Left ventricle myocardium inferior (tissue), 1 donor: ENCODE results near the gene FHIT. TPM values are rescaled to one million over a fixed set of nuclear protein-coding genes. Genes with fewer than 3 reads are reported as not detected.

Experiments
- DNase-seq: peaks from one replicate; pipeline ENCODE4 v3.0.0-alpha.2; 2020
- H3K27ac ChIP-seq: fragments of 200-600 bp; replicated peaks from 2 replicates; pipeline ENCODE4 v1.8.0; 2021
- H3K27me3 ChIP-seq: fragments of 200-600 bp; 2 replicates; pipeline ENCODE4 v1.8.0; 2021; ENCODE audit warnings: low read depth
- H3K36me3 ChIP-seq: fragments of 200-600 bp; 2 replicates; pipeline ENCODE4 v1.8.0; 2021
- H3K4me1 ChIP-seq: fragments of 200-600 bp; 2 replicates; pipeline ENCODE4 v1.8.0; 2021
- H3K4me3 ChIP-seq: fragments of 200-600 bp; 2 replicates; pipeline ENCODE4 v1.8.0; 2021; ENCODE audit warnings: mild to moderate bottlenecking, moderate library complexity
- H3K9me3 ChIP-seq: fragments of 200-600 bp; replicated peaks from 2 replicates; pipeline ENCODE4 v1.8.0; 2021
- intact Hi-C: fragments of 100-400 bp; cut with micrococcal nuclease; formaldehyde crosslinking; loops from one replicate; pipeline ENCODE4 v1.11.0; 2022
- total RNA-seq: library from RNA; stranded (reverse); fragmentation: NEBNext Ultra II Directional; extraction: Animal tissue kit (Norgen Biotek cat#: 25700); gene quantifications from one replicate; pipeline ENCODE4 v1.2.1, GENCODE V29; 2021
- TF ChIP-seq, protein P1 (sequence below): fragments of 200-600 bp; IDR thresholded peaks from 2 replicates; pipeline ENCODE4 v1.8.0; 2021; ENCODE audit warnings: antibody characterized with exemption, mild to moderate bottlenecking, borderline replicate concordance
- donor health status: DM: no; HTN: yes; CAD: no; lungs with severe emphysema.

FHIT gene
- total RNA-seq, 1 donor from 2014 or later: 16.0 TPM

DNA sequence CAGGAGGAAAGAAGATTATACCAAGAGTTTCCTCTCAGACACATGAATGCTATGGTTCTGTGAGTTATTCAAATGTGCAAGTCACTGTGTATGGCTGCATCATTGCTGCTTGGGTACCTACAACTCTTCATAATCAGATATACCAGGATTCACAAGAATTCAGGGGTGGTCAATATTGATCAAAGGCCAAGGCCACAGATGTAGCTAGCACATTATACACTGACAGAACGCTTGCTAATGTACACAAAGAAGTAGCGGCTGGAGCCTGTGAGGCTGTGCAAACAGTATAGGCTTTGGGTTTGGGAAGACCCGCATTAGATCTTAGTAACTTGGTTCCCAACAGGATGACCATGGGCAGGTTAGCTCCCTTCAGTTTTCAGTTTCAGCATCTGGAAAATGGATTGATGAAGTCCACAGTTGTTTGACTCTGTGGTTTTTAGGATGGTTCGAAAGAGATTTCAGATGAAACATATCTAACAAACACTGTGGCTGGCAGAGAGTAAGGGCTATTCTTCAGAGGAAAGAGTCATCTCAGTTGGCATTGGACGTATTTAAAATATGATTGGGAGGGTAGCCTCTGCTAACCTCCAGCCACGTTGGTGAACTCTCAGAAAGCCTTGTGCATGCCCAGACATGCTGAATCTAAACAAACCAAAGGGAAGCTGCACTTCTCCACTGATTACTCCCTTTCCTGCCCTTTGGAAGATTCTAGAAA is 1452.7 kb downstream of the FHIT start:
- DNase-seq: no peak
- intact Hi-C loops: no loop called here
- H3K36me3 ChIP-seq: no peaks in the 10 kb centered on the region
- no peaks in the 10 kb centered on the region for H3K9me3 ChIP-seq
- no peaks in the 10 kb centered on the region for H3K27me3 ChIP-seq
- no peak overlapping the region for H3K4me3 ChIP-seq
- TF ChIP-seq, protein P1, sequence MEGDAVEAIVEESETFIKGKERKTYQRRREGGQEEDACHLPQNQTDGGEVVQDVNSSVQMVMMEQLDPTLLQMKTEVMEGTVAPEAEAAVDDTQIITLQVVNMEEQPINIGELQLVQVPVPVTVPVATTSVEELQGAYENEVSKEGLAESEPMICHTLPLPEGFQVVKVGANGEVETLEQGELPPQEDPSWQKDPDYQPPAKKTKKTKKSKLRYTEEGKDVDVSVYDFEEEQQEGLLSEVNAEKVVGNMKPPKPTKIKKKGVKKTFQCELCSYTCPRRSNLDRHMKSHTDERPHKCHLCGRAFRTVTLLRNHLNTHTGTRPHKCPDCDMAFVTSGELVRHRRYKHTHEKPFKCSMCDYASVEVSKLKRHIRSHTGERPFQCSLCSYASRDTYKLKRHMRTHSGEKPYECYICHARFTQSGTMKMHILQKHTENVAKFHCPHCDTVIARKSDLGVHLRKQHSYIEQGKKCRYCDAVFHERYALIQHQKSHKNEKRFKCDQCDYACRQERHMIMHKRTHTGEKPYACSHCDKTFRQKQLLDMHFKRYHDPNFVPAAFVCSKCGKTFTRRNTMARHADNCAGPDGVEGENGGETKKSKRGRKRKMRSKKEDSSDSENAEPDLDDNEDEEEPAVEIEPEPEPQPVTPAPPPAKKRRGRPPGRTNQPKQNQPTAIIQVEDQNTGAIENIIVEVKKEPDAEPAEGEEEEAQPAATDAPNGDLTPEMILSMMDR: no peak
- no peaks in the 10 kb centered on the region for H3K4me1 ChIP-seq
- no peak overlapping the region for H3K27ac ChIP-seq

DNA sequence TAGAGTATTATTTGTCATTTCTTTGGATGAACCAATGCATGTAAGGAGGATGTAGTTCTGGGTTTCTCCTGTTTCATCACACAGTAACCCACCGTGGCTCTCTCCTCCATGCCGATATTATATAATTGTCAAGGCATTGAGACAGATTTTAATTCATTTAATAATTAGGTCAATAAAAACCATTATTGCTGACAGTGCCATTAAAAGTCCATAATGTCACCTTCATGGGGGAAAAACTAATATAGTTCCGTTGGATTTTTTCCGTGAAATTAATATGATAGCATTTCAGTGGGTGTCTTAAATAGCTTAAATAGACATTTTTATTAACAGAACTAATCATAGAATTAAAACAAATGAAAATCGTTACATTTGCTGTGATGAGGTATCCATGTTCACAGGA is 1453.7 kb downstream of the FHIT start:
- TF ChIP-seq, protein P1: no peak
- no peaks in the 10 kb centered on the region for H3K36me3 ChIP-seq
- intact Hi-C loops: no loop called here
- no peak overlapping the region for H3K27ac ChIP-seq
- H3K4me3 ChIP-seq: no peak overlapping the region
- H3K4me1 ChIP-seq: no peaks in the 10 kb centered on the region
- DNase-seq: no peak
- H3K9me3 ChIP-seq: no peaks in the 10 kb centered on the region
- H3K27me3 ChIP-seq: no peaks in the 10 kb centered on the region

DNA sequence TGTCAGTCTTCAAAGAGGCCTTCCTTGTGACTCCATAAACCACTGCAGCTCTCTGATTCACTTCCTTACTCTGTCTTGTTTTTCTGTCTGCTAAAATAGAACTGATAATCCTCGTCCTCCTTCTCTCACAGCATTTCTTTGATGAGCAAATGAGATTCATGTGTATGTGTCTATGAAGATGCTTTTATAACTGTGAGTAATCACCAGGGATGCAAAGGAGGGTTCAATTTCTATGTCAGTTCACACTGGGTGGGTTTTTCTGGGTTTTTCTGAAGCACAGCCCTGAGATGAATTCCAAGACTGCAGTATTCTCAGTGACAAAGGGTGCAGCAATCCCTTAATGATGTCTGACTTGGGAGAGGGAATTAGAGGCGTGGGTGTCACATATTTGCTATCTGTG is 1454.8 kb downstream of the FHIT start:
- TF ChIP-seq, protein P1: no peak
- intact Hi-C loops: no loop called here

DNA sequence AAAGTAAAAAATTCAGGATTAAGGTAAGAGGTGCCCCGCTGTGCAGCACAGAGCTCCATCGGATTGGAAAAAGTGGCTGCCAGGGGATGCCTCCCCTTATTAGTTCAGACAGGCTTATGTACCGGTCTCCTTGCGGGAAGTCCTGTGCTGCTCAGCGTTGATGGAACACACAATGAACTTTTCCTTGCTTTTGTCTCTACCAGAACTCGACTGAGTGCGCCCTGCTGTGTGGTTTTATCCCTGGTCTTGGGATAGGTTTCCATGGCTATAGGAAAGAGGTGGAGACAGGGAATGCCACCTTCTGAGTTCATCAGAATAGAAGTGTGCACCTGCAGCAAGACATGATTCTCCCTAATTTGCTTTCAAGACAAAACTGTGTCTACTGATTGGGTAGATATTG is 1455.5 kb downstream of the FHIT start:
- intact Hi-C loops: no loop called here

More for the DNA sequence above, 1454.8 kb downstream of the FHIT start:
- no peaks in the 10 kb centered on the region for H3K27me3 ChIP-seq
- DNase-seq: no peak
- no peak overlapping the region for H3K27ac ChIP-seq
- no peaks in the 10 kb centered on the region for H3K9me3 ChIP-seq
- H3K4me1 ChIP-seq: no peaks in the 10 kb centered on the region
- no peak overlapping the region for H3K4me3 ChIP-seq
- H3K36me3 ChIP-seq: no peaks in the 10 kb centered on the region

DNA sequence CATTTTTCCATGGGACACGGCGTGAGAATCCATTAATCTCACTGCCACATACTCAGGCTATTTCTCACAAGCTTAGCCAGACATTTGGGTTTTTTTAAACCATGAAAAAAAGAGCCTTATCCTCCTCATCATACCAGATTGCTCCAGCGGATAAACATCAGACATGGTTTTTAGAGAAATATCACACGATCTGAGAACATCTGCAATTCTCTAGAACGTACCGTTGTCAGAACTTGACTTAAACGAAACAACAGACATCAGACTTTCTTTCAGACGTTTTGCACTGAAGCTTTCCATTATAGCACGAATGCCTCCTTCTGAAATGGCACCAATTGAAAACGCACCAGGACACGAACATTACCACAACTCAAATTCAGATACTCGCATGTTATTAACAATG is 1457.3 kb downstream of the FHIT start:
- no peaks in the 10 kb centered on the region for H3K36me3 ChIP-seq
- no peak overlapping the region for H3K4me3 ChIP-seq
- TF ChIP-seq, protein P1: no peak
- no peak for DNase-seq
- H3K27ac ChIP-seq: no peak overlapping the region
- intact Hi-C loops: no loop called here
- H3K9me3 ChIP-seq: no peaks in the 10 kb centered on the region
- H3K4me1 ChIP-seq: peaks cover 9% of the 10 kb centered on the region
- no peaks in the 10 kb centered on the region for H3K27me3 ChIP-seq

More for the DNA sequence above, 1455.5 kb downstream of the FHIT start:
- TF ChIP-seq, protein P1: no peak
- no peak overlapping the region for H3K4me3 ChIP-seq
- H3K36me3 ChIP-seq: no peaks in the 10 kb centered on the region
- no peaks in the 10 kb centered on the region for H3K27me3 ChIP-seq
- no peak overlapping the region for H3K27ac ChIP-seq
- no peak for DNase-seq
- H3K9me3 ChIP-seq: no peaks in the 10 kb centered on the region
- no peaks in the 10 kb centered on the region for H3K4me1 ChIP-seq
